ENCODE data around the gene KIF3B.
"Not testable (repeated sequence)": the region's sequence is repeated elsewhere in the genome, so short reads cannot be mapped to it uniquely, and the experiment has no call there.

KIF3B gene

DNA sequence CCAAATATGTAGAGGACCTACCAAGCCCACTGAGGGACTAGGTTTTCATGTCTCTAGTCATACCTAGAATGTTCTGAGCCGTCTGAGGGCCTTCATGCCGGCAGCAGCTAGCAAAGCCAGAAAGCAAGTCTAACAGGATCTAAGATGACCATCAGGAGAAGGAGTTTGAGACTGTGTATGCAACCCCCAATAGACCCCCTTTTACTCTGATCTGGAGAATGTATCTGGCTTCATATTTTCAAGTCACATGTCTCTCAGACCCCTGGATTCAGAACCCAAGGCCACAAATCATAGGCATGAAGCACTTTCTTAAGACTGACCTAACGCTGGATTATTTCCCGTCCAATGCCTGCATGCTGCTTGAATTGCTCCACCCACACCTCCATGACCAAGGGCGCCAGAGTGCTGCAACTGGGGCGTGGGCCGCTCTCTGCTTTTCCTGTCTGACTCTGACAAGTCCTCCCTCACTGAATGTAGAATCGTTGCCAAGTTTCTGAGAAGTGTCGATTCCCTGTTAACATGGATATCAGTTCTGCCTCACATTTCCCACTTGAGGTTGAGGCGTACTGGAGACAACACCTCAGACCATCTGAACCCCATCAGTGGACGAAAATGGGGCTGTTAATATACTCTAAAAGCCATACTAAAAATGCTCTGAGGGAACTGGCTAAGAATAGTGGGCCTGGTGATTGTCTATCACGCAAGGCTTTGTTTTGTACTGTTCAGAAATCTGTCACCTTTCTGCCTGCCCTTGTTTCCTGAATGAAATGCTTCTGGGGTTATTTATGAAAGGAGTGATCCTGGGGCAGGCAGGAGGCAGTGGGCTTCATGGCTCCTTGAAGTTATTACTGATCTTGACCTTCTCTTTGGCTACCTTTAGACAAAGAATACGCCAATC is 56.8 kb downstream of the KIF3B start:
- DNase-seq (ENCODE audit: low spot score), result peak; percentile 47
- TF ChIP-seq, protein P1, sequence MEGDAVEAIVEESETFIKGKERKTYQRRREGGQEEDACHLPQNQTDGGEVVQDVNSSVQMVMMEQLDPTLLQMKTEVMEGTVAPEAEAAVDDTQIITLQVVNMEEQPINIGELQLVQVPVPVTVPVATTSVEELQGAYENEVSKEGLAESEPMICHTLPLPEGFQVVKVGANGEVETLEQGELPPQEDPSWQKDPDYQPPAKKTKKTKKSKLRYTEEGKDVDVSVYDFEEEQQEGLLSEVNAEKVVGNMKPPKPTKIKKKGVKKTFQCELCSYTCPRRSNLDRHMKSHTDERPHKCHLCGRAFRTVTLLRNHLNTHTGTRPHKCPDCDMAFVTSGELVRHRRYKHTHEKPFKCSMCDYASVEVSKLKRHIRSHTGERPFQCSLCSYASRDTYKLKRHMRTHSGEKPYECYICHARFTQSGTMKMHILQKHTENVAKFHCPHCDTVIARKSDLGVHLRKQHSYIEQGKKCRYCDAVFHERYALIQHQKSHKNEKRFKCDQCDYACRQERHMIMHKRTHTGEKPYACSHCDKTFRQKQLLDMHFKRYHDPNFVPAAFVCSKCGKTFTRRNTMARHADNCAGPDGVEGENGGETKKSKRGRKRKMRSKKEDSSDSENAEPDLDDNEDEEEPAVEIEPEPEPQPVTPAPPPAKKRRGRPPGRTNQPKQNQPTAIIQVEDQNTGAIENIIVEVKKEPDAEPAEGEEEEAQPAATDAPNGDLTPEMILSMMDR (IDR thresholded peaks at IDR 0.05; ENCODE audit: extremely low read depth, missing control alignments), result no peak

DNA sequence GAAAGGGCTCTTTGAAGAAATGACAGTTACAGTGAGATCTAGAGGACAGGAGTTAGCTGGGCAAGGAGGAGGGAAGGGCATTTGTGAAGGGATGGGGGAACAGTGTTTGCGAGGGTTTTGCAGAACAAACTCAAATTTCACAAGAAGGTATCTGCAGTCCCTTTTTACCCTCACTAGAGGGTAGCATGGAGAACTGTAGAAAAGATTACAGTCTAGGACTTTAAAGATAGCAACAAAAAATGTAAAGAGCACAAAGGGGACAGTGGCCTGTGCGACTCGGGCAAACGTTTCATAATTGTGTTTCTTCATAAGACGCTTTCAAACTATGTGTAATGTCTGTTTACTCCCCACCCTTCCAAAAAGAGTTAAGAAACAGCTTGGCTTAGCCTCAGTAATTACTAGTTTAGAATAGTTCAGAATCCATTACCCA is 59.5 kb downstream of the KIF3B start:
- DNase-seq (ENCODE audit: low spot score), result peak; percentile 47
- TF ChIP-seq, protein P1 (IDR thresholded peaks at IDR 0.05; ENCODE audit: extremely low read depth, missing control alignments), result peak; percentile 35

DNA sequence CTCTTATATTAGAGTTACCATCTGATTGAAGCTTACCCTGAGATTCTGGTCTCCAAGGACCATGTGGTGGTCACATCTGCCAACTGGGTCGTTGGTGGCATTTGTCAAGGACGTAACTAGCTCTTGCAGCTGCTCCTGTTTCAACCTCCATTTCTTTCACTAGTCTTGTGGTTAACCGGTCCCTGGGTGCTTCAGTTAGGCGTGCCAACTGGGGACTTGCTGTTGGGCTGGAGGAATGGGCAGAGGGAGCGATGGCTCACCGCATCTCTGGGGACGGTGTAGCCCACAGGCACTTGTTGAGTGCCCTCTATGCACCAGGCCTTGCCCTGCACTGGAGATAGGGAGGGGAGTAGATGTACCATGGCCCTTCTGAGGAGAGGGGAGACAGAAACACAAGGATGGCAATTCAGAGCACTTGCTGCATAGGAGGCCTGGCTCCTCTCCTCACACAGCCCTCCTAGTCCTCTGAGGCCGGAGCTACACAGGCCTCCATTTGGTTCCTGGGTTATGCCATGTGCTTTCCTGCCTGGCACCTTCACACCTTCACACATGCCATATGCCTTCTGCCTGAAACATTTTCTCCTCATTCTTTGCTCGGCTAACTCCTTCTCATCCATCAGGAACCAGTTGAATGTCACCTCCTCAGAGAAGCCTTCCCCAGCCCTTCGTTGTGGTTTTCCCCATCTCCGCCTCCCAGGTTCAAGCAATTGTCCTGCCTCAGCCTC is 60.6 kb downstream of the KIF3B start:
- no peak for DNase-seq (ENCODE audit: low spot score)
- TF ChIP-seq, protein P1 (IDR thresholded peaks at IDR 0.05; ENCODE audit: extremely low read depth, missing control alignments), result no peak

DNA sequence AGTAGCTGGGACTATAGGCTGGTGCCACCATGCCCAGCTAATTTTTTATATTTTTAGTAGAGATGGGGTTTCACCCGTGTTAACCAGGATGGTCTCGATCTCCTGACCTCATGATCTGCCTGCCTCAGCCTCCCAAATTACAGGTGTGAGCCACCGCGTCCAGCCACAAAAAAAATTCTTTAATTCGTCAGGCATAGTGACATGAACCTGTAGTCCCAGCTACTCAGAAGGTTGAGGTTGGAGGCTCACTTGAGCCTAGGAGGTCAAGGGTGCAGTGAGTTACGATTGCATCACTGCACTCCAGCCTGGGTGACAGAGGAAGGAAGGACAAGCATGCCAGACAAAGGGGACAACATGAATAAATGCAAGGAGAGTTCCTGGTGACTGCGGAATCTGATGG is 61.2 kb downstream of the KIF3B start:
- TF ChIP-seq, protein P1 (IDR thresholded peaks at IDR 0.05; ENCODE audit: extremely low read depth, missing control alignments), result no peak
- no peak for DNase-seq (ENCODE audit: low spot score)

DNA sequence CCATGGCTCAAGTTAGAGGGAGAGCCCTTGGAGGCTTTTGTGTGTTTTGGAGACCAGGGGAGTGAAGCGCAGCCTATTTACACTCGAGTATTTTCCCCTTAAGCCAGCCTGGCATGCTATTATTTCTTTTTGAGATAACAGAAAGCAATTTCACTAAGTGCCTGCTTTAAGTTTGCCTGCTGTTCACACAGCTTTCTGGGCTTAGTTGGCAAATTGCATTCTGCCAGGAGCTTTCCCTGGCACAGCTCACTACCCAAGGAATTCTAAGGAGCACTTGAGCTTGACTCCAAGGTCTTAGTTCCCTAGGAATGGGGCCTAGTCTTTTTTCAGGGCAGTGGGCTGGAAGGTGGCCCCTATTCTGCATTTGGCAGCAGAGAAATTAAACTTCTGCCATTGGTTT is 61.7 kb downstream of the KIF3B start:
- DNase-seq (ENCODE audit: low spot score), result no peak
- TF ChIP-seq, protein P1 (IDR thresholded peaks at IDR 0.05; ENCODE audit: extremely low read depth, missing control alignments), result no peak

DNA sequence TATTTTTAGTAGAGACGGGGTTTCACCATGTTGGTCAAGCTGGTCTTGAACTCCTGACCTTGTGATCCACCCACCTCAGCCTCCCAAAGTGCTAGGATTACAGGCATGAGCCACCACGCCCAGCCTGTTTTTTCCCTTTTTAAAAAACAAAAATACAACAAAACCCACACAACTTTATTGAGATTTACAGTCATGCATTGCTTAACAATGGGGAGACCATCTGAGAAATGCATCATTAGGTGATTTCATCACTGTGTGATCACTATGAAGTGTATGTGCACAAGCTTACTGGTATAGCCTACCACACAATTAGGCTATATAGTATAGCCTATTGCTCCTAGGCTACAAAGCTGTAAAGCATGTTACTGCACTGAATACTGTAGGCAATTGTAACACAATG is 63.6 kb downstream of the KIF3B start:
- not testable (repeated sequence) for DNase-seq (ENCODE audit: low spot score)

DNA sequence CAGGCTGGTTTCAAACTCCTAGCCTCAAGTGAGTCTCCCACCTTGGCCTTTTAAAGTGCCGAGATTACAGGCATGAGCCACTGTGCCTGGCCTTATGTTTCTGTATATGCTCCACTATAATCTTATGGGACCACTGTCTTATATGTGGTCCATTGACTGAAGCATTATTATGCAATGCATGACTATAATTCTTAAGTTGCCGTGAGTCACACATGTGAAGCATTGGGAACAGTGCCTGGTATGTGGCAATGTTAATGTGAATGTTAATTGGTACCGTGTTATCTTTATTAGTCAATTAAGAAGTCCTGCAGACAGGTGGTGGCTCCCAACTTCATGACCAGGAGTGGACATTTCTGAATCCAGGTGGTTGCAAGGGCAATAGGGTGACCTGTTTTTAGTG is 66.0 kb downstream of the KIF3B start:
- DNase-seq (ENCODE audit: low spot score), result no peak
- TF ChIP-seq, protein P1 (IDR thresholded peaks at IDR 0.05; ENCODE audit: extremely low read depth, missing control alignments), result no peak
